RPMI8226 (cell line): Measurements from ENCODE around the gene SLC46A3.
A peak's percentile ranks its signal among the peaks of the same experiment; 100 is the strongest.
"Not testable (repeated sequence)": the region's sequence is repeated elsewhere in the genome, so short reads cannot be mapped to it uniquely, and the experiment has no call there.

Experiments
- DNase-seq: peaks from one replicate; pipeline ENCODE4 v3.0.0-alpha.2; 2015

SLC46A3 gene

GRCh38 chr13:28718543-28719226 is at the start of gene SLC46A3:
Gene SLC46A3 (minus strand): TSS chr13:28718970. CDS start chr13:28717998, 972 bp downstream.
- DNase-seq, result peak; percentile 66

GRCh38 chr13:28763887-28764286 is 45.1 kb upstream of the SLC46A3 start:
- DNase-seq, result no peak

GRCh38 chr13:28761586-28761985 is 42.8 kb upstream of the SLC46A3 start:
- no peak for DNase-seq

GRCh38 chr13:28755546-28755870 is 36.7 kb upstream of the SLC46A3 start:
- DNase-seq, result no peak

GRCh38 chr13:28754698-28755545 is 36.2 kb upstream of the SLC46A3 start:
- DNase-seq, result peak; percentile 29

GRCh38 chr13:28753946-28754345 is 35.2 kb upstream of the SLC46A3 start:
- no peak for DNase-seq

GRCh38 chr13:28753208-28753892 is 34.6 kb upstream of the SLC46A3 start:
- no peak for DNase-seq

- no peak for DNase-seq
Measured at GRCh38 chr13:28751175-28751960, 32.6 kb upstream of the SLC46A3 start.

- DNase-seq, result no peak
Measured at GRCh38 chr13:28750187-28751045, 31.6 kb upstream of the SLC46A3 start.

GRCh38 chr13:28747851-28748250 is 29.1 kb upstream of the SLC46A3 start:
- DNase-seq, result no peak

GRCh38 chr13:28746287-28746612 is 27.5 kb upstream of the SLC46A3 start:
- no peak for DNase-seq

GRCh38 chr13:28744656-28745055 is 25.9 kb upstream of the SLC46A3 start:
- DNase-seq, result no peak

GRCh38 chr13:28744091-28744536 is 25.3 kb upstream of the SLC46A3 start:
- no peak for DNase-seq

GRCh38 chr13:28743499-28744083 is 24.8 kb upstream of the SLC46A3 start:
- no peak for DNase-seq

- DNase-seq, result no peak
Measured at GRCh38 chr13:28743020-28743419, 24.2 kb upstream of the SLC46A3 start.

GRCh38 chr13:28742445-28742844 is 23.7 kb upstream of the SLC46A3 start:
- DNase-seq, result not testable (repeated sequence)

GRCh38 chr13:28741084-28741491 is 22.3 kb upstream of the SLC46A3 start:
- DNase-seq, result no peak

GRCh38 chr13:28739376-28739775 is 20.6 kb upstream of the SLC46A3 start:
- no peak for DNase-seq

GRCh38 chr13:28735481-28736029 is 16.8 kb upstream of the SLC46A3 start:
- no peak for DNase-seq

GRCh38 chr13:28734906-28735305 is 16.1 kb upstream of the SLC46A3 start:
- DNase-seq, result no peak

- no peak for DNase-seq
Measured at GRCh38 chr13:28730762-28731161, 12.0 kb upstream of the SLC46A3 start.
